Measurements from ENCODE around the gene PCCA. TPM values are rescaled to one million over a fixed set of nuclear protein-coding genes. Genes with fewer than 3 reads are reported as not detected.

Gene PCCA
- total RNA-seq, 1 experiment from 2014 or later: 16.1 TPM

- ChIA-PET POLR2A (ENCODE audit: unreplicated experiment) (no interaction called here), CTCF (no interaction called here)
- BruUV-seq (replicated peaks): no TSS peak
These were observed 267.5 kb downstream of the PCCA start for GRCh38 chr13:100356426-100356825.

DNA sequence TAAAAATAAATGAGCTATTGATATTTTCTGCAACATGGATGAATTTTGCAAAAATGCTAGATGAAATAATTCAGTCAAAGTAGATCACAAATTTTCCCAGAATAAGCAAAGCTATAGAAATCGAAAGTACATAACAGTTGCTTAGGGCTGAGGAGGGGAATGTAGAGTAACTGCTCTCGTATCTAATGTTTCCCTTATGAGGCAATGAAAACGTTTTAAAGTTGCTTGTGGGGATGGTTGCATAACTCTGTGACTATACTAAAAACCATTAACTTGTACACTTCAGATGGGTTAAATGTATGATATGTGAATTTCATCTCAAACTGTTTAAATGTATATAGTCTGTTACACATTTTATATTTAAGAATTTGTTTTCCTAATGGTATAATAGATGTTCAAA, 268.0 kb downstream of the PCCA start:
- H3K79me2 ChIP-seq (ENCODE audit: low read depth): no peaks in the 10 kb centered on the region
- no peaks in the 10 kb centered on the region for H3K4me1 ChIP-seq (replicated peaks; ENCODE audit: insufficient read depth)
- CTCF ChIA-PET: no interaction called here
- no peak for DNase-seq
- H3K4me3 ChIP-seq: no peak overlapping the region
- H4K20me1 ChIP-seq (ENCODE audit: insufficient read depth): no peaks in the 10 kb centered on the region
- intact Hi-C loops (cut with micrococcal nuclease; ENCODE audit: unreplicated experiment): no loop called here
- no peak overlapping the region for H3K27ac ChIP-seq
- H3K36me3 ChIP-seq (ENCODE audit: low read depth): no peaks in the 10 kb centered on the region
- H3F3A ChIP-seq (ENCODE audit: insufficient read depth, low read depth): no peaks in the 10 kb centered on the region
- BruUV-seq (replicated peaks): no TSS peak
- H3K9me3 ChIP-seq (ENCODE audit: insufficient read depth, low read depth): 0 out of 2 replicates have a peak, but pooled peaks cover 4% of the 10 kb centered on the region
- no peaks in the 10 kb centered on the region; the same call in 1 of the 2 replicates for H3K9me2 ChIP-seq (ENCODE audit: insufficient read depth)
- TF ChIP-seq CTCF (conservative IDR thresholded peaks at IDR 0.05) (no peak), EZH2 (IDR thresholded peaks at IDR 0.05; ENCODE audit: low read depth) (no peak)
- POLR2A ChIA-PET (ENCODE audit: unreplicated experiment): no interaction called here
- H3K27me3 ChIP-seq (ENCODE audit: insufficient read depth, low read depth): no peaks in the 10 kb centered on the region
- no peak overlapping the region for H3K4me2 ChIP-seq
- H2AFZ ChIP-seq: no peak overlapping the region

More at GRCh38 chr13:100356426-100356825, 267.5 kb downstream of the PCCA start:
- H3F3A ChIP-seq (ENCODE audit: insufficient read depth, low read depth): no peaks in the 10 kb centered on the region
- intact Hi-C loops (cut with micrococcal nuclease; ENCODE audit: unreplicated experiment): no loop called here
- DNase-seq: no peak
- TF ChIP-seq CTCF (conservative IDR thresholded peaks at IDR 0.05) (no peak), EZH2 (IDR thresholded peaks at IDR 0.05; ENCODE audit: low read depth) (no peak)
- no peak overlapping the region for H2AFZ ChIP-seq
- H3K4me2 ChIP-seq: no peak overlapping the region
- no peaks in the 10 kb centered on the region for H3K27me3 ChIP-seq (ENCODE audit: insufficient read depth, low read depth)
- 0 out of 2 replicates have a peak, but pooled peaks cover 4% of the 10 kb centered on the region for H3K9me3 ChIP-seq (ENCODE audit: insufficient read depth, low read depth)
- no peaks in the 10 kb centered on the region for H3K79me2 ChIP-seq (ENCODE audit: low read depth)
- no peaks in the 10 kb centered on the region; the same call in 1 of the 2 replicates for H3K9me2 ChIP-seq (ENCODE audit: insufficient read depth)
- no peaks in the 10 kb centered on the region for H3K36me3 ChIP-seq (ENCODE audit: low read depth)
- H3K27ac ChIP-seq: no peak overlapping the region
- H3K4me1 ChIP-seq (replicated peaks; ENCODE audit: insufficient read depth): no peaks in the 10 kb centered on the region
- no peak overlapping the region for H3K4me3 ChIP-seq
- no peaks in the 10 kb centered on the region for H4K20me1 ChIP-seq (ENCODE audit: insufficient read depth)

- Histone ChIP-seq H3K9me2 (ENCODE audit: insufficient read depth) (no peaks in the 10 kb centered on the region), H3K4me3 (no peak overlapping the region), H3K27ac (no peak overlapping the region), H3K36me3 (ENCODE audit: low read depth) (no peaks in the 10 kb centered on the region), H3K27me3 (ENCODE audit: insufficient read depth, low read depth) (no peaks in the 10 kb centered on the region), H3K4me1 (replicated peaks; ENCODE audit: insufficient read depth) (peaks cover under 1% of the 10 kb centered on the region; the same call in 1 of the 2 replicates), H3F3A (ENCODE audit: insufficient read depth, low read depth) (0 out of 2 replicates have a peak, but pooled peaks cover under 1% of the 10 kb centered on the region), H3K4me2 (no peak overlapping the region), H2AFZ (no peak overlapping the region), H3K79me2 (ENCODE audit: low read depth) (no peaks in the 10 kb centered on the region), H4K20me1 (ENCODE audit: insufficient read depth) (no peaks in the 10 kb centered on the region), H3K9me3 (ENCODE audit: insufficient read depth, low read depth) (0 out of 2 replicates have a peak, but pooled peaks cover 4% of the 10 kb centered on the region)
- intact Hi-C loops (cut with micrococcal nuclease; ENCODE audit: unreplicated experiment): no loop called here
- TF ChIP-seq EZH2 (IDR thresholded peaks at IDR 0.05; ENCODE audit: low read depth) (no peak), CTCF (conservative IDR thresholded peaks at IDR 0.05) (no peak)
- BruUV-seq (replicated peaks): no TSS peak
- ChIA-PET POLR2A (ENCODE audit: unreplicated experiment) (interaction anchor here (0.6 kb wide), 1 partner anchor 1059 kb away, joined by 3 read pairs; no protein-coding TSS in a partner anchor), CTCF (no interaction called here)
- no peak for DNase-seq
These were observed 268.9 kb downstream of the PCCA start for GRCh38 chr13:100357764-100358163.

All from PC-9 (cell line).